C4-2B (cell line): ENCODE measurements around the gene MACROD1.
A peak's percentile ranks its signal among the peaks of the same experiment; 100 is the strongest.

Source experiments
- H3K27ac ChIP-seq: fragments of 450-650 bp; 2 replicates; pipeline ENCODE4 v1.5.1; 2017
- ZFX ChIP-seq: fragments of 450-650 bp; IDR thresholded peaks from 2 replicates; pipeline ENCODE4 v1.6.1; 2017
- TF ChIP-seq, protein P1 (sequence below): fragments of 450-650 bp; conservative IDR thresholded peaks from 2 replicates; pipeline ENCODE4 v1.5.1; 2017; ENCODE audit warnings: mild to moderate bottlenecking

MACROD1 gene

DNA sequence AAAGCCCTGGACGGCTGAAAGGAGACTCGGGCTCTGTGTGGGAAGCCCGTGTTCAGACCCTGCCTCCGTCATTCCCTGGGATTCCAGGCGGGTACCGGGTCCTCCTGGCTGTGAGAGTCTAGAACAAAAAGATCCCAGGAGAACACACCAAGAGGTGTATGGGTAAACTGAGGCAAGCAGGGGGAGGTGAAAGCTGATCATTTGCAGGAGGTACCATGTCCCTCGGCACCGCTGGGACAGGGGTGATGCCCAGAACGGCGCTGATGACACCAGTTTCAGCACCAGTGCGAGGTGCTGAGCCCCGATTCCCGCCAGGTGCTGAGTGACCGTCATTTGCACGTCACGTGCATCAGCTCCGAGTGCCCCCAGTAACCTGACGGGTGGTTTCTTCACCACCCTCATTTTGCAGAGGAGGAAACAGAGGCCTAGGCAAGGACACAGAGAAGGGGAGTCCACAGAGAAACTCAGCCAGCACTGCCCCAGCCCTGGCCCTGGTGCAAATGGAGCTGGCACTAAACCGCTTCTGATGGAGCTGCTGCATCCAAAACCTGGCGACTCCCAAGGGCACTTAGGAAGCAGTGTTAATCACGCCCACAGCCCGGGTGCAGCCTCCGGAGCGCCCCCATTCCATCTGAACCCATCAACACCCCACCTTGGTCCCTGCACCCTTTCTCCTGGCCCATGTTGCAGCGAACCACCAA, 16.8 kb downstream of the MACROD1 start:
- H3K27ac ChIP-seq, result no peak overlapping the region
- TF ChIP-seq, protein P1, sequence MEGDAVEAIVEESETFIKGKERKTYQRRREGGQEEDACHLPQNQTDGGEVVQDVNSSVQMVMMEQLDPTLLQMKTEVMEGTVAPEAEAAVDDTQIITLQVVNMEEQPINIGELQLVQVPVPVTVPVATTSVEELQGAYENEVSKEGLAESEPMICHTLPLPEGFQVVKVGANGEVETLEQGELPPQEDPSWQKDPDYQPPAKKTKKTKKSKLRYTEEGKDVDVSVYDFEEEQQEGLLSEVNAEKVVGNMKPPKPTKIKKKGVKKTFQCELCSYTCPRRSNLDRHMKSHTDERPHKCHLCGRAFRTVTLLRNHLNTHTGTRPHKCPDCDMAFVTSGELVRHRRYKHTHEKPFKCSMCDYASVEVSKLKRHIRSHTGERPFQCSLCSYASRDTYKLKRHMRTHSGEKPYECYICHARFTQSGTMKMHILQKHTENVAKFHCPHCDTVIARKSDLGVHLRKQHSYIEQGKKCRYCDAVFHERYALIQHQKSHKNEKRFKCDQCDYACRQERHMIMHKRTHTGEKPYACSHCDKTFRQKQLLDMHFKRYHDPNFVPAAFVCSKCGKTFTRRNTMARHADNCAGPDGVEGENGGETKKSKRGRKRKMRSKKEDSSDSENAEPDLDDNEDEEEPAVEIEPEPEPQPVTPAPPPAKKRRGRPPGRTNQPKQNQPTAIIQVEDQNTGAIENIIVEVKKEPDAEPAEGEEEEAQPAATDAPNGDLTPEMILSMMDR, result peak; percentile 80
- no peak for TF ChIP-seq ZFX

DNA sequence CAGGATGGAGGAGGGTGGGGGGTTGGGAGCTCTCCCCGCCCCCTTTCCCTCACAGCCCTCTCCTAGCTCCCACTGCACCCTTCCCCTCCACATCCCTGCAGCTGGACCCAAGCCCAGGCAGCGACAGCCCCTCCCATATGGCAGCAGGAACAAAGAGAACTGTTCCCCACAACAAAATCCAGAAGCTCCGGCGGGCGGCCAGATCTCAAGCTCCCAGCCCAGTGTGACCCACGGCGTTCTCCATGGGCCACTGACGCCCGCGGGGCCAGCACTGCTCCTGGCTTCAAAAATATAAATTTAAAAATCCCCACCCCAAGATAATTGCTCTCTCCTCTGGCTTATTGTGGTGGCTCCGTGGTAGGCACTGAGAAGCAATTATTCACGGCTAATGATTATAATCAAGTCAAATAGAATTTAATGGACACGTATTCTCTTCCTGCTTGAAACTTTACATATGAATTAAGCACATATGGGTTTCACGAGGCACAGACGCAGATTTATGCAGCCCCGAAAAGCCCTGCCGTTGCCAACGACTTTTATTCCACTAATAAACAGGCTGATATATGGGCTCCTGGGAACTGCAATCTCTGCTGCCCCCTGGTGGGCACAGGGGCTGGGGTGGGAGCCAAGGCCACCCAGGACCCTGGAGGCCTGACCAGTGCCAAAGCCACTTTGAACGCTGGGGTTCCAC, 17.5 kb downstream of the MACROD1 start:
- no peak overlapping the region for H3K27ac ChIP-seq
- TF ChIP-seq, protein P1, result peak; percentile 95
- TF ChIP-seq ZFX, result no peak

DNA sequence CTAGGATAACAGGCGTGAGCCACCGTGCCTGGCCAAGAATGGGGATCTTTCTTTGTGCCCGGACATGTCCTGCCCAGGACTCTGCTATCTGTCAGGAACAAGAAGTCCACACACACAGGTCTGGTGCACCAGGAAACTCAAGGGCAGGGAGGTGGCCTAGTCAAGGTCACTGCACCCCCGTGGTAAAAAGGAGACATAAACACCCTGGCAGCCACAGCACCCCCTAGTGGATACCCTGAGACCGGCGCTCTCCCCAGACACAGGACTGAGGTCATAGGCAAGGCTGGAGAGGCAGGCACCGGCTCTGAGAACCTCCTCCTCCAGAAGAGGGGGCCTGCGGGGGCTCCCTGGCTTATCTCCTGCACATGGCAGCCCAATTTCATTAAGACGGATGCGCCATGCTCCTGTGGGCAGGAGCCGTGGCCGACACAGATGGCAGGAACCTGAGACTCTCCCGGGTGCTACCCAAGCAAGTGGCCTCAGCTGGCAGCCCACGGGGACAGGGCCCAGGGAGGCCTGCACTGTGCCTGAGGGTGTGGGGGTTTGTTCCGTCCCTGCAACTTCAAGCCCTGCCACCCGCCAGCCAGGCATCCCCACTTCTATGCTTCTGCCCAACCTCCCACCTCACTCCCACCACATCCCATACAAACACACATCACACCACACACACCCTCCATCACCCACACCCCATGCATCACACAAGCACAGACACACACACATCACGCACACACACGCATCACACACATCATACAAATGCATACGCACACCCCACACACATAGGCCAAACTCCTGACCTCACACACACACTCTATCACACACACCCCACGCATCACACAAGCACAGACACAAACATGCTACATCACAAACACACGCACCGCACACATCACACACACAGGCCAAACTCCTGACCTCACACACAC, 19.6 kb downstream of the MACROD1 start:
- TF ChIP-seq ZFX, result no peak
- TF ChIP-seq, protein P1, result peak; percentile 92
- H3K27ac ChIP-seq, result no peak overlapping the region

DNA sequence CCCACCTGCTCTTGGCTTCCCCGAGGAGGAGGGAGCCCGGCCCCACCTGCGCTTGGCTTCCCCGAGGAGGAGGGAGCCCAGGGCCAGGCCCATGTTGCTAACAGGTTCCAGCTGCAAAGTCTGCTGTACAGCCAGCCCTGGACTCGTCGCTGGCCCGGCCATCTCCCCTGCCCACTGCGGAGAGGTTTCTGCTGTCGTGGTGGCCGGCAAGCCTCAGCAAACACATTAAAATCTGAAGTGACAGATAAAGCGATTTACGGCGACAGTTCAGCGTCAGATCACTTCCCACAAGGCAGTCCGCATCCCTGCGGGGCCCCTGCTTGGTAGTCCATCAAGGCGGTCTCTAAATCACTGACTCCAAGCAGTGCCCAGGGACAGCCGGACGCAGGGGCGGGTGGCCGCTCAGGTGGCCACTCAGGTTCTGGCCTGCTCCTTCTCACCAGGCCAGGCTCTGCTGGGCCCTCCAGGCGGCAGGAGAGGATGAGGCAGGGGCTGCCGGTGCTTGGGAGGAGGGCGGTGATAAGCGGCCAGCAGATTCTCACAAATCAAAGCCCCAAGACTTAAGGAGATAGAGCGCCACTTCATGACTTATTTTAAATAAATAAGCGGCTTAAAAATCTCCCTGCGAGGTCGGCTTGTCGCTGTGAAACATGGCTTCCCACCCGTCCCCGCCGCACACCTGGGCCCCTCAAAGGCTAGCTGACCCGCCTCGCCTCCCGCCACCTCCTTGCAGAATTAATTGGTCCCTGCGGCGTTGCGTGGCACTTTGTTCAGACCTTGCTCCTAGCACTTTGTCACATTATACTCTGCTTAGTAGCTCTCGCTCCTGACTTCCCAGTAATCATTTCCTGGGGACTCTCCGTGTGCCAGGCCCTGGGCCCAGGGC, 21.1 kb downstream of the MACROD1 start:
- TF ChIP-seq, protein P1, result no peak
- TF ChIP-seq ZFX, result no peak
- no peak overlapping the region for H3K27ac ChIP-seq

- no peak overlapping the region for H3K27ac ChIP-seq
- TF ChIP-seq, protein P1, result no peak
- TF ChIP-seq ZFX, result no peak
Measured at GRCh38 chr11:64141081-64141783, 24.7 kb downstream of the MACROD1 start.

- TF ChIP-seq, protein P1, result no peak
- no peak for TF ChIP-seq ZFX
- H3K27ac ChIP-seq, result no peak overlapping the region
Measured at GRCh38 chr11:64140082-64140481, 25.8 kb downstream of the MACROD1 start.
